HG03135 (cell line): ENCODE results near the gene PRRC2A.
A peak's percentile ranks its signal among the peaks of the same experiment; 100 is the strongest.

Experiments
- ATAC-seq: cut with Tn5 transposase; IDR thresholded peaks from one replicate; pipeline ENCODE4 v1.9.1; 2021; ENCODE audit warnings: mild to moderate bottlenecking, moderate library complexity; ENCODE audit not compliant: unreplicated experiment

Gene PRRC2A

DNA sequence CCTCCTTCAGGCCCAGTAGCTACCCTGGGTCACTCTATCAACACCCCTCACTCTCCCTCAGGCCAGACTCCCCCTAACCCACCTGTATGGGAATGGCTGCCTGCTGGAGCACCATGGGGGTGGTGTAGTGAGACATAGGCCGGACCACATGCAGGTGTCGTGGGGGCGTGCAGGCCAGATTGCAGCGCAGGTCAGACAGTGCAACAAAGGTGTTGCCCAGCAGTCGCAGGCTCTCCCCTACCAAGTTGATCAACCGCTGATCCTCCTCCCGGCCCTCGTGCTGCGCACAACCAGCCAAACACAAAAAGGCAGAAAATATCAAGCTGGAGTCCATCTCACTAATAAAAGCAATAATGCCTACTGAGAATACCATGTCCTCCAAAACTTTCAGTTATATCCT is 24.8 kb downstream of the PRRC2A start:
- no peak for ATAC-seq

DNA sequence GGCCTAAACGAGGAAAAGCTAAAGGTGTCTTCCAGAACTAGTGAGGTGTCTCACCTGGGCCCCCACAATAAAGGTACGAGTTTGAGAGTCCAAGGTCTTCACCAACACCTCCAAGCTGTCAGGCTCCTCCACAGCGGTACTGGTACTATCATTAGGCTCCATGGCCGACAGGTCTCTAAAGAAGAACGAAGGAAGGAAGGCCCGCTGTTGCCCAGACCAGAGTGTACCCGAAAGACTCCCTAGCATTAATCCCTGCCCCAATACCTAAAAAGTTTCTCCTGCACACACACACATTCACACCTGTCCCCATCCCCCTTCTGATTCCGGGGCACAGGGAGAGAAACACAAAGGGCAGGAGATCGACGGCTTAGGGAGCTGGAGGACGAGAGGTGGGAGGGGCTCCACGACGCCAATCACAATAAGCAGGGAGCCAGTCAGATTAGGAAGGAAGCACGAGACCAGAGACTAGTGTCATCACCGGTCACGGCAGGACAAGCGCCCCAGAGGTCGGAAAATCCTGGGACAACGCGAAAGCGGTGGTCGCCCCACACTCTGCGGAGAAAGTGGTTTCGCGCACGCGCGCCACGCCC is 31.2 kb downstream of the PRRC2A start:
- ATAC-seq, result peak; percentile 27

DNA sequence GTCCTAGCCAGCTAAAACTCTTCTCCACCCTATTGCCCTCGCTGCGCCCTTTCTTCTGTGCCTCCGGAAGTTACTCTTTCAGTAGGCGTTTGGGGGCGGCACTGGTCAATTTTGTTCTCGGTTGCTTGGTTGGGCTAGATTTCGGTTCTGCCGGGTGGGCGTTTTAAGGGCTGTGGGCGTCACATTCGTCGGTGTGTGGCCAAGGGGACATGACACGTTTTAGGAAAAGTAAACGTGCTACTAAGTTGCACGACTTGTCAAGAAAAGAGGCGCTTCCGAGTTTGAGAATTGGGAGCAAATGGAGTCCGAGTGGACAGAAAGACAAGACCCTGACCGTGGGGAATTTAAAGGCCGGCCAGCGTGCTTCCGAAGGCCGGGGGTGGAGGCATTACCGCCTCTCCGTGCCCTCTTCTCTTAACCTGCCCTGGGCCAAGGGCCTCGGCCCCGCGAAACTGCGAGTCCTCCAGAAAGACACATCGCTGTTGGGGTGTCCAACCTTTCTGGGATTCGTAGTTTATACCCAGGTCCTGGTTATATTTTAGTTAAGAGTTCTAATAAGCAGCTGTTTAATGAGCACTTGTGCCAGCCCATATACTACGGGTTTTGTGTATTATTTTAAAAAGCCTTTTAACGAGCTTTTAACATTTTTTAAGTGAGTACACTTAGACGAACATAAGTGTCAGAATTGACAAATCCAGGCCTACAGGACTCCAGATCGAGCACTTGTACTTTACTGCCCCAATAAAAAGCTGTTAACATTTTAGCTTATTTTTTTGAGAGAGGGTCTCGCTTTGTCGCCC is 32.6 kb downstream of the PRRC2A start:
- peak; percentile 71 for ATAC-seq

DNA sequence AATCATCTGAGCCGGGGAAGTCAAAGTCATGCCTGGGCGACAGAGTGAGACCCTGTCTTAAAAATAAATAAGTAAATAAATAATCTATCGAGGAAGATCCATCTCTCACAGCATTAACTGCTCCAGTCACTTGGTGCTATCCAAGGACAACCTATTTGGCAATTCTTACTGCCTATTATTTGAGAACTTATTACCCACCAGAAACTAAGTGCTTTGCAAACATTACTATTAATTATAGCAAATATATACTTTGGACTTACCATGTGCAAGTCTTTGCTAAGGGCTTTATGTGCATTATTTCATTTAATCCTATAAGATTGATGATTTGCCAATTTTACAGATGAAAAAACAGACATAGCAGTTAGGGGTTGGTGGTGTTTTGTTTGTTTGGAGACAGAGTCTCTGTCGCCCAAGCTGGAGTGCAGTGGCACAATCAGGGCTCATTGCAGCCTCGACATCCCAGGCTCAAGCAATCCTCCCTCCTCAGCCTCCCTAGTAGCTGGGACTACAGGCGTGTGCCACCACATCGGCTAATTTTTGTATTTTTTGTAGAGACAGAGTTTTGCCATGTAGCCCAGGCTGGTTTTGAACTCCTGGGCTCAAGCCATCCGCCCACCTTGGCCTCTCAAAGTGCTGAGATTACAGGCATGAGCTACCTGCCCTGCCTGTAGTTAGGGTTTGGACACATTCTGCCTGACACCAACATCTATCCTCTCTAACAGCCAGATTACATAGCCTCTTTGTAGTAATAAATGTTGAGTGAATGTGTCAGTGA is 34.2 kb downstream of the PRRC2A start:
- ATAC-seq, result no peak

DNA sequence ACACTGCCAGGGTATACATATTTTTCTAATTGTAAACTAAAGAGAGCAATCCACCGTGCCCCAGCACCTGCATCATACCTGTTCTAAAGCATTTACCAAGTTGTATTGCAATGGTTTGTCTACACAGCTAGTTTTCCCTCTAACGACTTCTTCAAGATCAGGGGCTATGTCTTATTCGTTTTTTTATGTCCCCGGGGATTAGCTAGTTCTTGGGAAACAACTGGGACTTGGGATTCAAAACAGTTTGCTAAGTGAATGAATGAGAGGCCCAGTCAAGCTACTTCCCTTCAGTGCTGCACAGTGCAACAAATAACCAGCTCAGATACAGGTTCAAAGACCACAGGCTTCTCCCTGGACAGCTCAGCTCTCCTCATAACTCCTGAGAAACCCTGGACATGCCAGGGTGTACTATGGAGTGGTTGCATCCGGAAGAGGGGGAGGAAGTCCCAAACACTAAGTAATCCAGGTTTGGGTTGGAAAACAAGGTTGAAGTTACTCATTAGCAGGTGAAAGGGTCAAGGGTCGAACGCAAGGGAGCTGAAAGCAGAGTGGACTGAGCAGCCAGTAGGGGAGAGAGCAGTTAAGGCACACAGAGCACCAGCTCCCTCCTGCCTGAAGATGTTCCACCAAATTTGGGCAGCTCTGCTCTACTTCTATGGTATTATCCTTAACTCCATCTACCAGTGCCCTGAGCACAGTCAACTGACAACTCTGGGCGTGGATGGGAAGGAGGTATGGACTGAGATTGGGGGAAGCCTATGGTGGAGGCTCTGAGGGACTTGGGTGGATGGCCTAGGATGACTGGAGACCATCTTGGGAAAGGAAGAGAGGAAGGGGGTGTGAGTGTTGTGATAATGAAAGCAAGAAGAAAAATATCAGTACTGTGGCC is 35.1 kb downstream of the PRRC2A start, which contains the start of gene APOM:
APOM (plus strand) TSS at position 546 of the 889 bp plus-strand sequence; CDS start at position 619, 73 bp downstream.
- ATAC-seq, result no peak

DNA sequence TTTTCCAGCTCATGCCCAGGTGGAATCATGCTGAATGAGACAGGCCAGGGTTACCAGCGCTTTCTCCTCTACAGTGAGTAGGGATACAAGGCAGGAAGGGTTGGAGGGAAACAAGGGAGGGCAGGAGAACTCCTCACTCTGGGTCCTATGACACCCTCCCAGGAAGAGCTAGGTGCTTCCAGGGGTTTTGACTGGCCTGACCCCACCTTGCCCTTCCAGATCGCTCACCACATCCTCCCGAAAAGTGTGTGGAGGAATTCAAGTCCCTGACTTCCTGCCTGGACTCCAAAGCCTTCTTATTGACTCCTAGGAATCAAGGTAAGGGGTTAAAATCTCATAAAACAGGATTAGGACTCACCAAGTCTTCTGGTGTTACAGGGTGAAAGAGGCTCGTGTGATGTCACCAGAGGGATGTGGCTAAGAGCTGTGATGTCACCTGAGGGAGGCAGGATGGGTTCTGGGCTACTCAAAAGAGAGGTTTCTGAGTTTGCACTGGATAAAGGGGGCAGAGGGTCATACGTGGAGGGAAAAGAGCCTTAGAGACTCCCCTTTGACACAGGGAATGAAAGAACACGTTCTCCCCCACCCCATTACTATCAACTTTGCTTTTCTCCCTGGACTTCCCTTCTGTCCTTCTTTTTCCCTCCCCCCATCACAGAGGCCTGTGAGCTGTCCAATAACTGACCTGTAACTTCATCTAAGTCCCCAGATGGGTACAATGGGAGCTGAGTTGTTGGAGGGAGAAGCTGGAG is 37.1 kb downstream of the PRRC2A start:
- no peak for ATAC-seq

DNA sequence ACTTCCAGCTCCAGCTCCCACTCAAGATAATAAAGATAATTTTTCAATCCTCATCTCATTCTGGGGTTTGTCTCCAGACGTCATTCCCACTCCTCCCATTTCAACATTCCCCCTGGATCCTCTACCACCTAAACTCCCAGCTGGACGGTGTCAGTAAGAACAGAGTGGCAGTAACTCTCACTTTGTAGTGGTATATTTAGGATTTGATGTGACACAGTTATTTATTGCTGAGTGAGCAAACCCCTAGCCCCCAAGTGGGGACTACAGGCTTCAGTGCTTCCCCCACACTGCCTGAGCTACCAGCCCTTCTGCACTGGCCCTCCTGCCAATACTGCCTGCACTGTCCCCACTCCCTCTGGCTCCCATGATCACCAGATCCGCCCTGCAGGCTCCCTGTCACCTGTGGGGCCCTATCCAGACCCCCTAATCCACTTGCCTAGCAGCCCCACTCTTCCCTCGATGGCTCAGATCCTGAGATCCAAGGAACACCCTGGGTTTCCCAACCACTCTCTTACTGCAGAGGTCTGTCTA is 37.7 kb downstream of the PRRC2A start:
- no peak for ATAC-seq

DNA sequence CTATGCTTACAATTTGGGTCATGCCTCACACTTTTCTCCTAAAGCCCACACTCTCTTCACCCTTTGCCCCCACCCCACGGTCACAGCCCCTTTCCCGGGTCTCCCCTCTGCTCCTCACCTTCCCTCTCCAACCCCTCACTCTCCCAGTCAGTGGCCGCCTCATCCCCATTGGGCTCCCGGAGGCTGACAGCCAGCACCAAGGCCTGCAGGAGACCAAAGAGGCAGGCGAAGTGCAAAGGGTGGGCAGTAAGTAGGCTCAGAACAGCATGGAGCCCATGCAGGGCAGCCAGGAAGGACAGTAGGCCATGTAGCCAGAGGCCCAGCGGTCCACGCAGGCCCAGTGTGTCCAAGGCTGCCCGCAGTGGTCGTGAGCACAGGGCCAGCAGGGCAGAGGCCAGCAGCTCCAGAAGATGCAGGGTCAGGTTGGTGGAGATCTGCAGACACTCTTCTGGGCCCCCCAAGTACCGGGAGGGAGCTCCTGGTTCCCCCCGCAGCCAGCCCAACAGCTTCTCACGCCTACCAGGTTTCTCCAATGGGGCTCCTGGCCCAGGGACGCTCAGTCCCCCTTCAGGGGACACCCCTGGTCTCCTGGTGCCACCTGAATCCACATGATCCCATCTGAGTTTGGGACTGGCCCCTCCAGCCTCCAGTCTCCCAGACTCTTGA is 38.6 kb downstream of the PRRC2A start:
- no peak for ATAC-seq

DNA sequence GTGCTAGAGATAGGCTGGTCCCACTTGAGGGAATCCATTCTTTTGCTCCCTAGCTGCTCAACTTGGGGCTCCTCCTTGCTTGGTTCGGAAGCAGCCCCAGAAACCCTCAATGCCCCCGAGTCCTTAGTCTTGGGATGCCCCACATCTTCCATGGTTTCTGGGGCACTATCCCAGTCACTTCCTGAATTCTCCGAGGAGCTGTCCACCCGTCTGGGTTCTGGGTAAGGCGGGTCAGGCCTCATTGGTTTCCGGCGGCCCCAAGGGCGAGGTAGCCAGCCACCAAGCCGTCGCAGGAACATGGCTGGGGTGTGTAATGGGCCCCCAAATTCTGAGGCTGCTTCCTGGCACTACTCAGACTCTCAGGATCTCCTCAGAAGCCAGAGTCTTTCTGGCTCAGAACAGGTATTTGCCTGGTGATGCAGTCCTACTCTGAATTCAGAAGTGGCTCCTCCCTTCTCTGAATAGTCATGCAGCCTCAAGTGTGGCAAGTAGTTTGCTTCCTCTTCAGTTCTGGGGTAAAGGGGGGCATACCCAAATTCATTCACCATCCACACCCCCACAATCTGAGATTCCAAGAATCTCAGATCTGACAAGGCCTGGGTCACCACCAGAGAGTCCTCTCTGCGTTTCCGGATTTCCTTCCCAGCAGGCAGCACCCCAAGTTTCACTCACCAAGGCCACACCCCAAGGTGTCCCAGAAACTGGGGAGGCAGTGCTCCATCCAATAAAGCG is 39.3 kb downstream of the PRRC2A start:
- ATAC-seq, result no peak

DNA sequence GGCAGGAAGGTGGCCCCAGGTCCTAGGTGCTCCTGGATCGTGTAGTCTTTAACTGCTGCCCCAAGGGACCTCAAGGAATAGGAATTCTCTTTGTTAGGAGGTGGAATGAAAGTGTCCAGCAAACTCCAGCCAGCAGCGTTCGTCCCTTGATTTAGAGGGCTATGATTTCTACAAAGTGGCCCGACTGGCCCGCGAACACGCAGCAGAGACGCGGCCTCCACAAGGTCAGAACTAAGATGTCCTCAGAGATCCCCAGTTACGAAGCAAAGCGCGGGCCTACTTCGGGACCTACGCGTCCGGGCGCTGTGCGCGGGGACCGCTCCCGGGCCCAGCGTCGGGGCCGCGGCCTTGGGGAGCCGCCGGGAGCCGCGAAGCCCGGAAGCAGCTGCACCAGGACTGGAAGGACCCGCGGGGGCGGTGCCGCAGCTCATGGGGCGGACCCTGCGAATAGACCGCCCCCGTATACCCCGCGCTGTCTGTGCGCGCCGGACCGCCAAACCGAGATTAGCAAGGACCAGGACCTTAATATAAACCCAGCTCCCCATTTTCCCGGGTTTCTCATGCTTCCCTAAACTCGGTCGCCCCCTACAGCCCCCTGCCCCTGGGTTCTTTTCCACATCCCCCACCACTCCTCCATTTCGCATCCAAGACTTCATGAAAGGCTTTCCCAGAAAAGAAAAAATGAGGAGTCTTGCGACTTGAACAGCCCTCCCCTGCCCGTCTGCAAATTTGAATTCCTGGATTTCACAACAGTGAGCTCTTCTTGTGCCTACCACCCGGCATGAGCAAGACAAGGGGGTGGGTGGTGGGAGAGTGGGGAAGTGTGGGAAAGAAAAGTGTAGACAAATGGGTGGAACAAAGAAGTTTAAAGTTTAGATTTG is 40.1 kb downstream of the PRRC2A start, which contains the start of gene C6orf47:
C6orf47 (minus strand) TSS at position 398 of the 881 bp plus-strand sequence. CDS start 831 bp downstream, outside the sequence.
- ATAC-seq, result peak; percentile 36

DNA sequence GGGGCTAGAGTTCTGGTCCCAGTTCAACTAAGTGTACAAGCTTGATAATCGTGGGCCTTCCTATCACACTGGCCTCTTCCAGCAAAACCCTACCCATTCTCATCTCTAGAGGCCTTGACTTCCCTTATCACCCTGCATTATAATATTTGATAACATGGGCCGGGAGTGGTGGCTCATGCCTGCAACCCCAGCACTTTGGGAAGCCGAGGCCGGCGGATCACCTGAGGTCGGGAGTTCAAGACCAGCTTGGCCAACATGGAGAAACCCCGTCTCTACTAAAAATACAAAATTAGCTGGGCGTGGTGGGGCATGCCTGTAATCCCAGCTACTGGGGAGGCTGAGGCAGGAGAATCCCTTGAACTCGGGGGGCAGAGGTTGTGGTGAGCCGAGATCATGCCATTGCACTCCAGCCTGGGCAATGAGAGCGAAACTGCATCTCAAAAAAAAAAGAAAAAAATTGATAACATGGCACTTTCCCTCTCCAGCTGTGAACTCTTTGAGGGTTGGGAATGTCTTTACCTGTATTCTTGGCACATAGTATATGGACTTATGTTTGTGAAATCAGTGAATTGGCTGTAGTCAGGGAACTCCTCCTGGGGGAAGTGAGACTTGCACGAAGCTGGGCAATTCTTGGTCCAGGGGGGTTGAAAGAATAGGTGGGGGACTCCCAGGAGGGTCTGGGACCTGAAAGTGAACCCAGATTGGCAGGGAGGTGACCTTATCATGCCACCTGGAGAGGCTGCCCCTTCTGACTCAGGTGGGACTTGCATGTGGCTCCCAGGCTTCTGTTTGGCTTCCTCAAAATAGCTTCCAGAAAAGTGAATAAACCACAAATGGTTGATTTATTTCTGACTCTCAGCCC is 41.0 kb downstream of the PRRC2A start:
- ATAC-seq, result no peak

DNA sequence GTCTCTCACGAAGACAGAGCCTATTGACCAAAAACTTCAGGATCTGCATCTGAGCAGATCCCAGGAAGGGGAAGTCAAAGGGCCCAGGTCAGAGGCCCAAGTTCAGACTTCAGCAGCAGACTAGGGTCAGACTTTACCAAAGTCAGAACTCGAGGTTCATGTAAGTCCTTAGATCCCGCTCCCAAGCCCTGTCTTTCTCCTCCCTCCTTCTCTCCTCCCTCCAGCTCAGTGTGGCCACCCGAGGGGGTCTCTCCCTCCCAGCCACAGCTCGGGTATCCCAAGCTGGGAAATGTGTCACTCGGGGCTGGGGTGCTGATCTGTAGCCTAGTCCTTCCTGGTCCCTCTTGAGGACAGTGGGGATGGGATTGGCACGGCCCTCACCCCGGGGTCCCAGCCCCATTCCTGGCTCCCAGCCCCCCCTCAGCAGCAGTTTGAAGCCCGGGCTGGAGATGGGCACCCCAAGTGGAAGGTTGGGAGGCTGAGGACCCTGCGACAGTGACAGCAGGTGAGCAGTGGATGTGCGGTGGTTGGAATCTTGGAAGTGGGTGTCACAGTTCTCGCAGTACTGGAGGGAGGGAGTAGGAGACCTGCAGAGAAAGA is 41.7 kb downstream of the PRRC2A start:
- ATAC-seq, result no peak

DNA sequence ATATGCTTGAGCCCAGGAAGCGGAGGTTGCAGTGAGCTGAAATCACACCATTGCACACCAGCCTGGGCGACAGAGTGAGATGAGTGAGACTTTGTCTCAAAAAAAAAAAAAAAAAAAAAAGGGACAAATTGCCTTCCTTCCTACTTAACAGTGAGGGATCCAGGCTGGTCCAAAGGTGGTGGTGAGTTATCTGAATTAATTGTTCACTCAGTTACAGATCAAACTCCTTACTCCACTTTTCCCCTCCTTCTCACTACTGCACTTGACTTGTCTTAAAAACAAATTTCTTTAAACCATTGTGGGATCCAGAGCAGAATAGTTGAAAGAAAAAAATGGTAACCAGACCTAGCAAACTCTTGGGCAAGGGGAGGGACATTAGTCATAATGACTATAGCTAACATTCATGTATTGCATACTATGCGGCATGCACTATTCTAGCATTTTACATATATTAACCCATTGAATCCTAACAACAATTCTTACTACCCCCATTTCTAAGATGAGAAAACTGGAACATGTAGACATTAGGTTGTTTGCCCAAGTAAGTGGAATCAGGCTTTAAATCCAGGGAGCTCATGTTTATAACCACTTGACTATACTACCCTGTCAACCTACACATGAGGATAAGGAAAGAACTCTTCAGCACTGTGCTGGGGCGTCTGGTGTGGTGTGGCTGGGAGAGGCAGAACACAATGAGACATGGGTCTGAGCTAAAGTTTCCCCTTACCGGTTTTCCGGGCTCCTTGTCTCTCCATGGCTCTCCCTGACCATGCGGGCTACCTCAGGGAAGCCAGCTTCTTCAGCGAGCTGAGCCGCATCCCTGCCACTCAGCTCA is 42.8 kb downstream of the PRRC2A start:
- no peak for ATAC-seq

DNA sequence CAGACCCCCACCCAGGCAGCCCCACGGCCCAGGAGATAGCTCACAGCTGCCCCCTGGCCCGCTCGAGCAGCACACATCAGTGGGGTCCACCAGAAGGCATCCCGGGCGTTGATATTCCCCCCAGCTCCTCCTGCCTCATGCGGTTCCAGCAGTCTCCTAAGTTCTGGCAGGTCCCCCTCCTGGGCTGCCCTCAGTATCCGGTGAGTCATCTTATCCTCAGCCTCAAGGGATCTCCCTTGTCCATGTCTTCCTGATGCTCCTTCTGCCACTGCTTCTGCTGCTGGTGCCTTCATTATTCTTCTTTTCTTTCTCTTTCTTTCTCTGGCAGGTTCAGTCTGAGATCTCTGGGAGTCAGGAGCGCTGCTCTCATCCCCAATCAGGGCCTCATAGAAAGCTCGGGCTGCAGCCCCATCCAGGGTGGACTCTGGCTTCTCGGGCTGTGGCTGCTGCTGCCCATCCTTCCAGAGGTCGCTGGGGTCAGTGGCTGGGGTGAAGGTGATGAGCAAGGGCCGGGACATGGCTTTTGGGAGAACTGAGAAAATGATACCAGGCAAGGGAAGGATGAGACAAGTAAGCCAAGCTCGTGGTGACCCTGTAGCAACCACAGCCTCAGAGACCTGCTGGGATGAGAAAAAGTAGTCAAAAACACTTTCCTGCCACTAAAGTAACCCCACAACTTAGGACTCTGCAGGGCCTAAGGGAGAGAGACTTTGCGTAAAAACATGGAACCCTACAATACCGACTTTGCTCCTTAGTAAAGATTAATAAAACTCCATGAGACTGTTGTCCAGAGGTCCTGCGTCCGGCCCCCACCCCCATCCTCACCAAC is 43.7 kb downstream of the PRRC2A start:
- ATAC-seq, result no peak
